ENCODE results near the gene RAB3IL1.

GRCh38 chr11:61905067-61905696 is 12.2 kb downstream of the RAB3IL1 start:
- TF ChIP-seq CTCF (IDR thresholded peaks at IDR 0.05) (no peak), POLR2A (IDR thresholded peaks at IDR 0.05) (no peak)
